GM06990 (cell line): ENCODE measurements around the gene ZNF511.
A peak's percentile ranks its signal among the peaks of the same experiment; 100 is the strongest.

Experiments
- DNase-seq: peaks from one replicate; pipeline ENCODE4 v3.0.0-alpha.2; 2011; ENCODE audit not compliant: insufficient read length; ENCODE audit errors: extremely low read depth
- H3K27me3 ChIP-seq: replicated peaks from 2 replicates; pipeline ENCODE4 v1.6.0; 2011; ENCODE audit warnings: low read length; ENCODE audit not compliant: control insufficient read depth, insufficient read depth
- H3K36me3 ChIP-seq: 2 replicates; pipeline ENCODE4 v1.5.1; 2011; ENCODE audit warnings: low read length; ENCODE audit not compliant: control insufficient read depth, insufficient read depth
- H3K4me3 ChIP-seq: replicated peaks from 2 replicates; pipeline ENCODE4 v1.5.1; 2011; ENCODE audit warnings: low read depth, mild to moderate bottlenecking, control low read depth, low read length
- CTCF ChIP-seq: IDR thresholded peaks from 2 replicates; pipeline ENCODE4 v1.5.1; 2011; ENCODE audit warnings: low read length, control low read depth, mild to moderate bottlenecking, inconsistent platforms; ENCODE audit not compliant: insufficient read depth, poor library complexity, severe bottlenecking

Gene ZNF511

DNA sequence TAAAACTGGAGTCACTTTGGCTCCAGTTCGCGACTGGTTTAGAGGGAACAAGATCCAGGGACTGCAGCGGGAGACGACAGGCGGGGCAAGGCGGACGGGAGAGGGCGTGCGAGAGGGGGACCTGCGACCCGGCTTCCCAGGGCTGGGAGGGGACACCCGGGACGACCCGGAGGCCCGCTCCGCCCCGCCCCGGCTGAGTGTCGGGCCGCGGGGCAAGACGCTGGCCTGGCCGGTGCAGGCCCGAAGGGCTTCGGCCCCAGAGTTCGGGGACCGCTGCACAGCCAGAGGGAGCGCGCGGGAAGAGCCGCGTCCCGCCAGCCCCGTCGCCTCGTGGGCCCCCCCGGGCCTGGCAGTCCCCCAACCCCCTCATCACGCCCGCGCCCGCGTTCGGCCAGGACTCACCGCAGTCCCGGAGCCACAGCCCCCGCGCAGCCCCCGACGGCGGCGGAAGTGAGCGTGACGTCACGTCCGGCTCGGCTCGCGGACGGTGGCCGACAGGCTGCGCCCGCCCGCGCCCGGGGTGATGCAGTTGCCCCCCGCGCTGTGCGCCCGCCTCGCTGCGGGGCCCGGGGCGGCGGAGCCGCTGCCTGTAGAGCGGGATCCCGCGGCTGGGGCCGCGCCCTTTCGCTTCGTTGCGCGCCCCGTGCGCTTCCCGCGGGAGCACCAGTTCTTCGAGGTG, at the start of gene ZNF511, which contains the start of gene TUBGCP2:
Gene ZNF511 (plus strand): TSS at position 494 of the 679 bp plus-strand sequence. CDS start 30 bp downstream, at position 524.
Gene TUBGCP2 (minus strand): TSS at position 452 of the 679 bp plus-strand sequence. CDS start 5,931 bp downstream, outside the sequence.
- TF ChIP-seq CTCF = peak; percentile 21
- peaks cover 12% of the 10 kb centered on the region for H3K36me3 ChIP-seq

DNA sequence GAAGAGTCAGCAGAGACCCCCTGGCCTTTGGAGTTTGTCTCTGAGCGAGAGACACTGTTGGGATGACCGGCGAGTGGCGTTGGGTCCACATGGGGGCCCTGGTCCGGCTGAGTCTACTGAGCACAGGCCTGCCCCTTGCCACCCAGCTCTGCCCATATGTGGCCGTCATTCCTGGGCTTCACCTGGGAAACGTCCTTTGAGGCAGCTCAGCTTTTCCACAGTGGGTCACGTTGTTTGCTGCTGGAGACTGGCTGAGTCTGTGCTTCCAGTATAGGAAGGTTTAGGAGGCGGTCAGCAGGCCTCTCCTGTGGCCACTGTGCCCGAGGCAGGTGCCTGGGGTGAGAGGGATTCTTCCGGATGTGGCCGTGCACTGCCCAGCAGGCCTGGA, 49.1 kb upstream of the ZNF511 start:
- no peak for DNase-seq
- Histone ChIP-seq H3K4me3 (no peak overlapping the region), H3K36me3 (no peaks in the 10 kb centered on the region; the same call in none of the 2 replicates), H3K27me3 (no peaks in the 10 kb centered on the region)
- no peak for TF ChIP-seq CTCF

More for the DNA sequence above, at the start of gene ZNF511, which contains the start of gene TUBGCP2:
- DNase-seq = peak; percentile 92
- peak within 1 kb of the TSS; percentile 74 for H3K4me3 ChIP-seq
- H3K27me3 ChIP-seq = no peaks in the 10 kb centered on the region

- DNase-seq = peak; percentile 80
- Histone ChIP-seq H3K4me3 (peak overlapping the region; percentile 60), H3K36me3 (peaks cover 3% of the 10 kb centered on the region), H3K27me3 (no peaks in the 10 kb centered on the region)
- peak; percentile 15 for TF ChIP-seq CTCF
Measured at GRCh38 chr10:133260895-133261725, 47.6 kb upstream of the ZNF511 start.

DNA sequence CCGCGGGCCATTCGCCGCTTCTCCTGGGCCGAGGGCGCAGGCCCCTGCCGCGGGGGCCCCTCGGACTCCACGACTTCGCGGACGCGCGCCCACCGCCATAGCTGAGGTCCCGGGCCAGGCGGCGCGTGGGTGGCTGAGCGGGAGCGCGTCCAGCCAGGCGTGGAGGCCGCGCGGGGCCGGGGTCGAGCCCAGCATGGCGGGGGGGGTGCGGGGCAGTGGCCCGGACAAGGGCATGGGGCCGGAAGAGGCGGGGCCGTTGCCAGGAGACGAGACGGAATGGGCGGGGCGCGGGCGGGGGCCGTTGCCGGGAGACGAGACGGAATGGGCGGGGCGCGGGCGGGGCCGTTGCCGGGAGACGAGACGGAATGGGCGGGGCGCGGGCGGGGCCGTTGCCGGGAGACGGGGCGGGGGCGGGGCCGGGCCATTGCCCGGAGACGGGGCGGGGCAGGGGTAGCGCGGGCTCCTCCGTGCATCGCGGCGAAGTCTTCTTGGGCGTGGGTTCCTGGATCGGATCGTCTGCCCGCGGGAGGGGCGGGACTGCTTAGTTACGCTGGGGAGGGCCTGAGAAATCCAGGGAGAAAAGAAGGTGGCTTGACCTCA, 46.9 kb upstream of the ZNF511 start:
- peak; percentile 77 for DNase-seq

GRCh38 chr10:133262696-133263095, 46.0 kb upstream of the ZNF511 start:
- H3K4me3 ChIP-seq = no peak overlapping the region
- no peak for TF ChIP-seq CTCF
- peaks cover 5% of the 10 kb centered on the region for H3K36me3 ChIP-seq
- H3K27me3 ChIP-seq = no peaks in the 10 kb centered on the region
- no peak for DNase-seq

More for the DNA sequence above, 46.9 kb upstream of the ZNF511 start:
- Histone ChIP-seq H3K27me3 (no peaks in the 10 kb centered on the region), H3K36me3 (peaks cover 3% of the 10 kb centered on the region), H3K4me3 (peak overlapping the region; percentile 60)
- TF ChIP-seq CTCF = no peak
